HUES6 (cell line): ENCODE data around the gene KRT78.

Experiments used
- H3K27ac ChIP-seq: 2 replicates; pipeline ENCODE4 v1.7.0; 2013; ENCODE audit warnings: low read depth, mild to moderate bottlenecking, low read length, inconsistent platforms
- H3K27me3 ChIP-seq: 2 replicates; pipeline ENCODE4 v1.6.1; 2013; ENCODE audit warnings: low read length; ENCODE audit not compliant: control insufficient read depth, insufficient read depth
- H3K36me3 ChIP-seq: 2 replicates; pipeline ENCODE4 v1.6.1; 2013; ENCODE audit warnings: low read length; ENCODE audit not compliant: control insufficient read depth, insufficient read depth
- H3K4me1 ChIP-seq: 2 replicates; pipeline ENCODE4 v1.6.1; 2013; ENCODE audit warnings: low read length; ENCODE audit not compliant: control insufficient read depth, insufficient read depth
- H3K4me3 ChIP-seq: 2 replicates; pipeline ENCODE4 v1.5.1; 2013; ENCODE audit warnings: low read depth, low read length
- H3K9ac ChIP-seq: one replicate; pipeline ENCODE4 v1.6.1; 2013; ENCODE audit warnings: mild to moderate bottlenecking, low read length
- H3K9me3 ChIP-seq: 2 replicates; pipeline ENCODE4 v1.6.1; 2013; ENCODE audit warnings: low read depth, low read length; ENCODE audit not compliant: control insufficient read depth, insufficient read depth

Gene KRT78

GRCh38 chr12:52807544-52808470 is 41.0 kb downstream of the KRT78 start:
- Histone ChIP-seq H3K4me3 (no peak overlapping the region), H3K4me1 (peaks cover 10% of the 10 kb centered on the region), H3K27me3 (peaks cover 9% of the 10 kb centered on the region; the same call in 1 of the 2 replicates), H3K36me3 (no peaks in the 10 kb centered on the region), H3K9ac (no peak overlapping the region), H3K27ac (no peak overlapping the region), H3K9me3 (no peaks in the 10 kb centered on the region)

- H3K4me1 ChIP-seq, result peaks cover 10% of the 10 kb centered on the region
- no peak overlapping the region for H3K4me3 ChIP-seq
- no peaks in the 10 kb centered on the region for H3K36me3 ChIP-seq
- peaks cover 9% of the 10 kb centered on the region; the same call in 1 of the 2 replicates for H3K27me3 ChIP-seq
- H3K9me3 ChIP-seq, result no peaks in the 10 kb centered on the region
- H3K27ac ChIP-seq, result no peak overlapping the region
- no peak overlapping the region for H3K9ac ChIP-seq
These were observed 41.8 kb downstream of the KRT78 start for GRCh38 chr12:52806821-52807543.

GRCh38 chr12:52806169-52806811 is 42.5 kb downstream of the KRT78 start:
- Histone ChIP-seq H3K27ac (no peak overlapping the region), H3K9ac (no peak overlapping the region), H3K36me3 (no peaks in the 10 kb centered on the region), H3K9me3 (no peaks in the 10 kb centered on the region), H3K4me1 (peaks cover 10% of the 10 kb centered on the region), H3K27me3 (peaks cover 9% of the 10 kb centered on the region; the same call in 1 of the 2 replicates), H3K4me3 (no peak overlapping the region)

GRCh38 chr12:52805739-52806138 is 43.1 kb downstream of the KRT78 start:
- Histone ChIP-seq H3K4me3 (no peak overlapping the region), H3K9me3 (no peaks in the 10 kb centered on the region), H3K9ac (no peak overlapping the region), H3K27ac (no peak overlapping the region), H3K4me1 (peaks cover 10% of the 10 kb centered on the region), H3K36me3 (no peaks in the 10 kb centered on the region), H3K27me3 (peaks cover 9% of the 10 kb centered on the region; the same call in 1 of the 2 replicates)

GRCh38 chr12:52805000-52805399 is 43.8 kb downstream of the KRT78 start:
- H3K9ac ChIP-seq, result no peak overlapping the region
- H3K4me3 ChIP-seq, result no peak overlapping the region
- H3K27me3 ChIP-seq, result peaks cover 9% of the 10 kb centered on the region; the same call in 1 of the 2 replicates
- no peaks in the 10 kb centered on the region for H3K9me3 ChIP-seq
- no peak overlapping the region for H3K27ac ChIP-seq
- H3K36me3 ChIP-seq, result no peaks in the 10 kb centered on the region
- peaks cover 15% of the 10 kb centered on the region for H3K4me1 ChIP-seq

- H3K9me3 ChIP-seq, result no peaks in the 10 kb centered on the region
- H3K4me1 ChIP-seq, result peaks cover 19% of the 10 kb centered on the region
- H3K27me3 ChIP-seq, result no peaks in the 10 kb centered on the region; the same call in 1 of the 2 replicates
These were observed 46.4 kb downstream of the KRT78 start for GRCh38 chr12:52802442-52802841.

GRCh38 chr12:52801773-52802172 is 47.0 kb downstream of the KRT78 start:
- Histone ChIP-seq H3K27me3 (no peaks in the 10 kb centered on the region; the same call in 1 of the 2 replicates), H3K9ac (no peak overlapping the region), H3K9me3 (no peaks in the 10 kb centered on the region), H3K36me3 (no peaks in the 10 kb centered on the region), H3K4me3 (no peak overlapping the region), H3K27ac (no peak overlapping the region), H3K4me1 (peaks cover 19% of the 10 kb centered on the region)

More at GRCh38 chr12:52802442-52802841, 46.4 kb downstream of the KRT78 start:
- Histone ChIP-seq H3K27ac (no peak overlapping the region), H3K36me3 (no peaks in the 10 kb centered on the region), H3K4me3 (no peak overlapping the region), H3K9ac (no peak overlapping the region)

GRCh38 chr12:52800259-52800917 is 48.4 kb downstream of the KRT78 start:
- Histone ChIP-seq H3K4me3 (no peak overlapping the region), H3K27ac (no peak overlapping the region), H3K27me3 (peaks cover 2% of the 10 kb centered on the region; the same call in 1 of the 2 replicates), H3K9me3 (no peaks in the 10 kb centered on the region), H3K4me1 (peaks cover 16% of the 10 kb centered on the region), H3K9ac (no peak overlapping the region), H3K36me3 (no peaks in the 10 kb centered on the region)

- peaks cover 2% of the 10 kb centered on the region; the same call in 1 of the 2 replicates for H3K27me3 ChIP-seq
- no peak overlapping the region for H3K9ac ChIP-seq
- no peak overlapping the region for H3K27ac ChIP-seq
- H3K4me1 ChIP-seq, result peaks cover 10% of the 10 kb centered on the region; the same call in 1 of the 2 replicates
- H3K4me3 ChIP-seq, result no peak overlapping the region
- no peaks in the 10 kb centered on the region for H3K9me3 ChIP-seq
- H3K36me3 ChIP-seq, result no peaks in the 10 kb centered on the region
These were observed 49.1 kb downstream of the KRT78 start for GRCh38 chr12:52799505-52800211.
